ENCODE data around the gene SUGP1.

Gene SUGP1

GRCh38 chr19:19303411-19303810 lies 16.9 kb downstream of the SUGP1 start:
- no peak for DNase-seq (ENCODE audit: low read depth)

DNA sequence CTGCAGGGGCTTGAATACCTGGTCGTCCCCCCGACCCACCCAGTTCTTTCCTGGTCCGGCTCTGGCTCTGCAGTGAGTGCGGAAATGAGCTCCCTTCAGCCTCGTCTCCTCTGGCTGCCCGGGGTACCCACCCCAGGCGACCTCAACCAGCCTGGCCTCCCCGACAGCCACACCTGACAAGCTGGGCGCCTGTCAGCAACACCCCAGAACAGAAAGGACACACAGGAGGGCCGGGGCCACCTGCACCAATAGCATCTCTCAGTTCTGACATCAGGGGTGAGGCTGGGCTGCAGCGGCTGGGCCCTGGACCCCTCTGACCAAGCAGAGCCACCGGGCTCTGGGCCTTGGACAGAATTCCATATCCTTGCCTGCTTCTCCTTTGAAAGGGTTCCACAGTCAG lies 19.7 kb downstream of the SUGP1 start:
- DNase-seq (ENCODE audit: low read depth), result no peak

- no peak for DNase-seq (ENCODE audit: low read depth)
Measured at GRCh38 chr19:19297759-19298158, 22.6 kb downstream of the SUGP1 start.

DNA sequence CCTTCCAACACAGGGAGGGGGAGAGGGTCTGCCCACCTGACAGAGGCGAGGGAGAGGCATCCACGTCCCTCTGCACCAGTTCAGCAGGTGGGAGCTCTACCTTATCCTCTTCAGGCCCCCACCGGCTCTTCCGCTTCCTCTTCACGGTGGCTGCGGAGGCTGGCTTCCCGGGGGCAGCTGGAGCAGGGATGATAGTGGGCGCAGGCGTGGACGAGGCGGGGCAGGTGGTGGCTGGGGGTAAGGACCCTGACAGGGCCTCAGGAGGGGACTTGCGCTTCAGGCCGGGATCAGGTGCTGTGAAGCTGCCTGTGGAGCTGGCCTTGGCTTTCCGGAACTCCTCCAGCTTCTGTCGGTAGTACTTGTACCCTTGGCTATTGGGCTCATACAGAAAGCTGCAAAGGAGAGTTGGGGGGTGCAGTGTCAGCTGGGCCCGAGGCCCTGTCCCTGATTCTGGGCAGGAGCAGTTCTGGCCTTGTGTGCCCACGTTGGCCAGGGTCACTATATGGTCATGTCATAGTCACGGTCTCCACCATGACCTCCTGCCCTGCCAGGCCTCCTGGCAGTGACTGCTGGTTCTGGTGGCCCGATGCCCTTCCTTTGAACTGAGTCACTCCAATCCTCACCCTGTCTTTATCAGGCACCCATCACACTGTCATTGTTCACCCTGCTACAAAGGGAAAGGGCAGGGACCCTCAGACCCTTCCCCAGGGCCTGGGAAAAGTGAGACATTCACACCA lies 23.2 kb downstream of the SUGP1 start:
- no peak for DNase-seq (ENCODE audit: low read depth)

- DNase-seq (ENCODE audit: low read depth), result no peak
Measured at GRCh38 chr19:19294914-19295313, 25.4 kb downstream of the SUGP1 start.

DNA sequence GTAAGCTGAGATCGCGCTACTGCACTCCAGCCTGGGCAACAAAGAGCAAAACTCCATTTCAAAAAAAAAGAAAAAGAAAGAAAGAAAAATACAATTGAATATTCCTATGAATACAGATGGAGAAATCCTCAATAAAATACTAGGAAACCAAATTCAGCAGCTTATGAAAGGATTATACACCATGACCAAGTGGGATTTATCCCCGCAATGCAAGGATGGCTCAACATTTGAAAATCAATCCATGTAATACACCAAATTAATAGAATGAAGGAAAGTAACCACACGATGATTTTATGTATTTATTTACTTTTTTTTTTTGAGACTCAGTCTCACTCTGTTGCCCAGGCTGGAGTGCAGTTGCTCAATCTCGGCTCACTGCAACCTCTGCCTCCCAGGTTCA lies 27.7 kb downstream of the SUGP1 start:
- no peak for DNase-seq (ENCODE audit: low read depth)

GRCh38 chr19:19285686-19286085 lies 34.6 kb downstream of the SUGP1 start:
- DNase-seq (ENCODE audit: low read depth), result no peak

DNA sequence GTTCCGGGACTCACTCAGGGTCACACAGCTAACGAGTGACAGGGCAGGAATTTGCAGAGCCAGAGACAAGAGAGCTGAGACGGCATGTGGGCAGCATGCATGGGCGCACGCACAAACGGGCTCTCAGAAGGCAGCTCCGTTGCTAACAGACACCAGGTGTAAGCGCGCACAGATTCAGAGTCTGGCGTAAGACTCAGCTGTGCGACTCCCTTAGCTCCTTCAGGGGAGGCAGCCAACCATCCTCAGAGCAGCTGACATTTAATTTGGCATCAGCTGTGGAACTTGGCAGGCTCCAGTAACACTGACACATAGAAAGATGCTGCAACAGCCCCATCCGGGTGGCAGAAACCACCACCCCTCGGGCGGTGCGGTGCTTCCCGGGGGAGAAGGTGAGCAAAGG lies 39.7 kb downstream of the SUGP1 start:
- no peak for DNase-seq (ENCODE audit: low read depth)

DNA sequence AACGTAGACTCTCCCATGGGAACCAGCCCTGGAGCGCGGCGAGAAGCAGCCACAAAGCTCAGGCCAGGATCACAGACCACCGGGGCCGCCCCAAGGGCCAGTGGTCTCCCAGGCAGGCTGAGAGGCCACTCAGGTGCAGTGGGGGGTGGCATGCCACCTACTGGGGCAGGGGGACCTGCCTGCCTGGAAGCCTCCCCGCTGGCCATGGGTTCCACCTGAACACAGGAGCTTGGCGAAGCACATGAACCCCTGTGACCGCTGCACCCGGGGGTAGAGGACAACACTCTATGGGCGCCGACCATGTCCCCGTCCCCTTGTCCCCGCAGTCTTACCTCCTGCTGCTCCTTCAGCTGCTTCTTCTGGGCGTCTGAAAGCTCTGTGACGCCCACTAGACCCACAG lies 40.5 kb downstream of the SUGP1 start:
- DNase-seq (ENCODE audit: low read depth), result no peak

- no peak for DNase-seq (ENCODE audit: low read depth)
Measured at GRCh38 chr19:19279062-19279612, 41.2 kb downstream of the SUGP1 start.

GRCh38 chr19:19278315-19278714 lies 42.0 kb downstream of the SUGP1 start:
- no peak for DNase-seq (ENCODE audit: low read depth)

DNA sequence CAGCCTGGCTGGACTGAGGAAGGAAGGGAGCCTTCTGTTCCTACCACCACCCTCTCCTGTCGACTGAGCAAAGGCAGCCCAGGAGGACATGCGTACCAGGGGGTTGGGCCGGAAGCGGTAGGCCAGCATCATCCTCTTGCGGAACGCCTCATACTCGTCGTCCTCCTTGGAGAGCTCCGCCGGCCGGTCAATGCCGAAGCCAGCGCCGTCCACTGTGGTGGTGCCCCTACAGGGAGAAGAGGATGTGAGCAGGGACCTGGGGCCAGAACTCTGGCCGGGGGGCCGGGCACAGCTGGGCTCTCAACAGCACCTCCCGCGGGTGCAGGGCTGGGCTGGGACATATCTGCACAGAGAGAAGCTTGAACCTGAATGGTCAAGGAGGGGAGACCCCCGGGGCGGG lies 43.5 kb downstream of the SUGP1 start:
- DNase-seq (ENCODE audit: low read depth), result no peak

DNA sequence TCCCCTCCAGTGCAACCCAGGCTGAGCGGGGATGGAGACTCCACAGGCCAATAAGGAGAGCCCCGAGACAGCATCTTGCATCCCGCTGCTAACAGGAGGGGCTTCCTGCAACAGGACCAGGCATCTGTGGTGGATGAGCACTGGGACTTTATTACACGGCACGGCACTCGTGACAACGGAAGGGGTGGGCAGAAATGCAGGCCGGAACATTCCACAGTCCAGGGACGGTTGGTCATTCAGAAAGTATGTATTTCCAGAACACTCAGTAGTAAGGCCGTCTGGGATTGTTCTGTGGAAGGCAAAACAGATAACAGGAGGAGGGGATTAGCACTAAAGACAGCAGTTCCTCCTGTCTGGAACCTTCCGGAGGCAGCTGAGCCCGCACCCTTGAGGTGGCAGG lies 43.9 kb downstream of the SUGP1 start:
- no peak for DNase-seq (ENCODE audit: low read depth)

DNA sequence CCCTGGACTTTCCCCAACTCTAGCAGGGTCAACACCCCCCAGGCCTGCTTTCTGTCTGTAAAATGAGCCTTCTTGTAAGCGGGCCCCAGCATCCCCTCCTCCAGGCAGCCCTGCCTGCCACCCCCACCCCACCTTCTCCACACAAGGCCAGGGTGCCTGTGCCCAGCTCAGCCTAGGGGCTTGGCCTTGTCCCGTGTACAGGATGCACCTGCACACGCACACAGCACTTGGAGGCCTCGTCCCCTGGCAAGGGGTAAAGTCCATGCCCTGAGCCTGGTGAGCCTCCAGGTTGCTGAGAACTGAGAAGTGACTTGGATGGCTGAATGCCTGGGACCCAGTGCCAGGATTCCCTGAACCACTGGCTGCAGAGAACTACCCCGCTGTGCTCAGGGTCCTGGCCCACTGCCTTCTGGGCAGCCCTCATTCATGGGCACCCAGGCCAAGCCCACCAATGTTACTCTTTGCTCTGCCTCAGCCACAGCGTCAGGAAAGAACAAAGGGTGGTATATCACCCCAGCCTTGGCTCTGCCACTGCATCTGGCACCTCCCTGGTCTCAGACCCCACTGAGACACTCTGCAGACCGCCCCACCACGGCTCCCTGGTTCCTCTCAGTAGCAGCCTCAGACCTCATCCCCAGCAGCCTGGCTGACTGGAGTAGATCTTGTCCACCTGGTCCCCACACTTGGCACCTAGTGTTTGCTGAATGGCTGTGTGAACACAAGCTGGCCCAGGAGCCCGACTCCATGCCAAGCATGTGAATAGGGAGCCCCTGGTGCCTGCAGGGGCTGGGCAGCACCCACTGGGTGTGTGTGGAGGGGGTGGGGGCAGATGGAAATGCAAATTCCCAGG lies 45.4 kb downstream of the SUGP1 start:
- DNase-seq (ENCODE audit: low read depth), result no peak

DNA sequence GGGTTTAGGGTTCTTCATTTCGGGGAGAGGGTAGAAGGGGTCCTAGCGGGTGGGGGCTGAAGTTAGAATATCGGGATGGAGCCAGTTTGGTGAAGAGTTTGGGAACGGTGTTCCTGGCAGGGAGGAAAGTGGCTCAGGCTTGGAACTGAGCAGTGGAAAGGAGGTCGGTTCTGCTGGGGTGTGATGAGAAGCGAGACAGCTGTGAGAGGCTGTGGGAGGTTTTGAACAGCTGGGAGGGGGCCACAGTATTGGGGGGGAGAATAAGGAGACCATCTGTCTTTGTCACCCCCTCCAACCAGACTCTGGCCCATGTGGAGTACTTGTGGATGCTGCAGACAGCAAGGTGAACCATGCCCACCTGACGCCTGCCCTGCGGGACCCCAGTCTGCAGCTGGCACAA lies 46.2 kb downstream of the SUGP1 start:
- DNase-seq (ENCODE audit: low read depth), result no peak

DNA sequence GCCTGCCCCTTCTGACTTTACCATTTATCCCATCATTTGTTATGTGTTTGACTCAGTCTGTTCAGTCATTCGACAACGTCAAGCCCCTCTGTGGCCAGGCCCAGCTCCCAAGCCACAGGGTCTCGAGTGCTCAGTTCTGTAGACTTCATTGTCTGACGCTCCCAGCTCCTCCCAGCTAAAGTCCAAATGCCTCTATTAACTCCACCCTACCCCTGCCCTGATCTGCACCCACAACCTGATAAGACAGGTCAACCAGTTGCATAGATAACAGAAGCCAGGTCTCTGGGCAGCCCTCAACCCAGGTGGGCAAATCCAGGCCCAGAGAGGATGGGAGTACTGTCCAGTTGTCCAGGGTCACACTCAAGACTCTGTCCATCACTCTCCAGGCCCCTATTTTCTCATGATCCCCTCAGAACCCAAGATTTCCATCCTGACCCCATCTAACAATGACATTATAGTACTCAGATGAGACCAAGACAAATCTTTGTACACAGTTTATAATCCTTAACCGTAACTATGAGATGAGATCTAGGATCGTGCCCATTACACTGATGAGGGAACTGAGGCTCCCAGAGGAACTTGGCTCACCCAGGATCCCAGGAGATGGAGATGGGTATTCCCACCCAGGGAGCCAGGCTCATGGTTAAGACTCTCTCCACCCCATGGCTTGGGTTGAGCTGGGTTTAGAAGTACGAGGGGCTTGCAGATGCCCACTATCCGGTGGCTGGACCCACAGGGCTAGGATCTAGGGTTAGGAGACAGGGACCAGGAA lies 48.3 kb downstream of the SUGP1 start:
- no peak for DNase-seq (ENCODE audit: low read depth)

DNA sequence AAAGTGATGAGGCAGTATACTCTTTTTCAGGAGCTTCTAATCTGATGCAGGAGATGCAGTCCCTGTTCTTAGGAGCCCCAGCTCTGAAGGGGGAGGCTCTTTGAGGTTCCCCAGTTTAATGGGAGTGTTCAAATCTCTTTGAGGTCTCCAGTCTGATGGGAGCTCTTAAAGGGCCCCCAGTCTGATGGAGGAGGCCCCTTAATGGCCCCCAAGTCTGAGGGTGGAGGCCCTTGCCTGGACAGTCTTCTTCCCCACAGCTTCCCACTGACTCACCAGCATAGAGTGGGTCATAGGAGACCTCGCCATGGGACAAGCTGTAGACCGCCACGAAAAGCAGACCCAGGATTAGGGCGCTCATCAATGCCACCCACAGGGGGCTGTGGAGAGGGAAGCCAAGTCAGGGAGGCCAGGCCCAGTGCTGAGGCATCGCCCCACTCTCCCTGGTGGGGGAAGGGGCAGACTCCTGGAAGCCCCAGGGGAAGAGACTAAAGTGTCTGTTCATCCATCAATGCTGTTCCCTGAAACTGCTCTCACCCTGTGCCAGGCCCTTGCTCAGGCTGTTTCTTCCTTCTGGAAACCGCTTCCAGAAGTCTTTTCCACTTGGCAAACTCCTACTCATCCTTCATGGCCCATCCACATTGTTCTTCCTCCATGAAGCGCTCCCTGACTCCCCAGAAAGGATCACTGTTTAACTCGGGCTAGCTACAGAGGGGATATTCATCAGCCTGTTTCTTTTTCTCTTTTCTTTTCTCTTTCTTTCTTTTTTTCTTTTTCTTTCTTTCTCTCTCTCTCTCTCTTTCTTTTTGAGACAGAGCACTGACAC lies 49.3 kb downstream of the SUGP1 start:
- DNase-seq (ENCODE audit: low read depth), result no peak

GRCh38 chr19:19269952-19270694 lies 50.2 kb downstream of the SUGP1 start:
- DNase-seq (ENCODE audit: low read depth), result no peak

- no peak for DNase-seq (ENCODE audit: low read depth)
Measured at GRCh38 chr19:19268453-19269385, 51.6 kb downstream of the SUGP1 start.

DNA sequence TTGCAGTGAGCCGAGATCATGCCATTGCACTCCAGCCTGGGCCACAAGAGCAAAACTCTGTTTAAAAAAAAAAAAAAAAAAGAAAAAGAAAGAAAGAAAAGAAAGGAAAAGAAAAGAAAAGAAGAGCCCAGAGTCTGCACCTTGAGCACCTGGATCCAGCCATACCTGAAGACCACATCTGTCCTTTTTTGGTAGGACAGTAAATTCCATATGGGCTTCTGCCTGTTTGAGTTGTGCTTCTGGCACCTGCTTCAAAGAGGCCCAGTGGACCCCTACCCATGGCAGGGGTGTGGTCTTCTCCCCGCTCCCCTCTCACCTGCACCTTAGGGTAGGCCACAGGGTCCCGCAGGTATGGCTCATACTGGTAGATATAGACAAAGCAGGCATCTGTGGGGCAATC lies 53.0 kb downstream of the SUGP1 start:
- no peak for DNase-seq (ENCODE audit: low read depth)

Measured in T-helper 22 cell (primary cell).